K562 (cell line): ENCODE results near the gene TMEM100. TPM values are rescaled to one million over a fixed set of nuclear protein-coding genes. Genes with fewer than 3 reads are reported as not detected.
A peak's percentile ranks its signal among the peaks of the same experiment; 100 is the strongest.

Experiments used
- ATAC-seq: fragments of 200-7000 bp; cut with Tn5 transposase; 3 replicates; pipeline ENCODE4 v1.9.1; 2020; ENCODE audit warnings: moderate library complexity
- BruUV-seq: library from RNA; stranded (reverse); fragments of 400-500 nt; replicated peaks from 2 replicates; lab custom pipeline; 2021; lab: Mats Ljungman, UMichigan
- CTCF ChIA-PET: fragments of 300-600 bp; formaldehyde crosslinking; extraction: SDS; loops from one replicate; lab custom pipeline; 2021; ENCODE audit warnings: low intra/inter-chr PET ratio; lab: Yijun Ruan, JAX
- POLR2A ChIA-PET: fragments of 300-600, 350-650 bp; sonication (Branson Sonifier 250); formaldehyde crosslinking; extraction: SDS; loops from one replicate; lab custom pipeline; 2021; ENCODE audit warnings: antibody characterized with exemption, inconsistent platforms; lab: Yijun Ruan, JAX
- DNase-seq, 4 experiments: peaks; one replicate each; pipeline versions ENCODE4 v3.0.0 to v3.0.0-alpha.2; 2011 to 2018; ENCODE audit warnings: low spot score in 3 of 4, mixed read lengths in 3 of 4; ENCODE audit errors: extremely low read depth in 1 of 4
- FAIRE-seq: peaks from 2 replicates; lab custom pipeline; 2011; peaks lifted over from hg19 to GRCh38; lab: Jason Lieb, UNC
- H2AFZ ChIP-seq: 2 replicates; pipeline ENCODE4 v1.6.0; 2011; ENCODE audit warnings: low read depth, low read length, control low read depth, inconsistent platforms
- H3K27ac ChIP-seq: fragments of 200-600 bp; 3 replicates; pipeline ENCODE4 v1.8.0; 2011; ENCODE audit warnings: low read depth, mild to moderate bottlenecking, control low read depth, inconsistent platforms, low read length, moderate library complexity, mixed read lengths; ENCODE audit errors: extremely low read depth
- H3K27me3 ChIP-seq, 2 experiments: fragments of 300-600 bp in 1 of 2; 2 replicates in 1 of 2; 3 replicates in 1 of 2; pipeline versions ENCODE4 v1.6.0 to v1.8.0; 2011; ENCODE audit warnings: inconsistent platforms in 2 of 2, low read length in 2 of 2, mild to moderate bottlenecking in 1 of 2, mixed read lengths in 1 of 2, moderate library complexity in 1 of 2; ENCODE audit not compliant: control insufficient read depth in 2 of 2, insufficient read depth in 2 of 2
- H3K36me3 ChIP-seq: fragments of 300-600 bp; 3 replicates; pipeline ENCODE4 v1.8.0; 2011; ENCODE audit warnings: mild to moderate bottlenecking, low read length, inconsistent platforms; ENCODE audit not compliant: control insufficient read depth, insufficient read depth
- H3K4me1 ChIP-seq, 2 experiments: fragments of 200-600 bp in 1 of 2; replicated peaks in 1 of 2; 2 replicates in 1 of 2; 3 replicates in 1 of 2; pipeline versions ENCODE4 v1.5.1 to v1.8.0; 2011; ENCODE audit warnings: inconsistent platforms in 2 of 2, low read length in 2 of 2, mild to moderate bottlenecking in 1 of 2, mixed read lengths in 1 of 2, moderate library complexity in 1 of 2; ENCODE audit not compliant: control insufficient read depth in 2 of 2, insufficient read depth in 2 of 2
- H3K4me2 ChIP-seq: 2 replicates; pipeline ENCODE4 v1.6.1; 2011; ENCODE audit warnings: low read length, control low read depth, inconsistent platforms, mixed read lengths; ENCODE audit not compliant: insufficient read depth
- H3K4me3 ChIP-seq: fragments of 200-600 bp; sonication (generic), shearing (Covaris generic); 2 replicates; pipeline ENCODE4 v1.5.1; 2016; ENCODE audit warnings: control low read depth, inconsistent platforms
- H3K79me2 ChIP-seq: fragments of 200-600 bp; 3 replicates; pipeline ENCODE4 v1.8.0; 2011; ENCODE audit warnings: low read length, inconsistent platforms; ENCODE audit not compliant: control insufficient read depth, insufficient read depth
- H3K9ac ChIP-seq, 2 experiments: 2 replicates each; pipeline versions ENCODE4 v1.6.0 to v1.6.1; 2011; ENCODE audit warnings: low read depth in 2 of 2, low read length in 2 of 2, control low read depth in 1 of 2, inconsistent platforms in 1 of 2, mild to moderate bottlenecking in 1 of 2, mixed read lengths in 1 of 2; ENCODE audit not compliant: insufficient read depth in 1 of 2
- H3K9me1 ChIP-seq: one replicate; pipeline ENCODE4 v1.6.0; 2011; ENCODE audit warnings: inconsistent platforms, mild to moderate bottlenecking, low read length, moderate library complexity; ENCODE audit not compliant: control insufficient read depth, insufficient read depth
- H3K9me3 ChIP-seq: replicated peaks from 2 replicates; pipeline ENCODE4 v1.5.1; 2011; ENCODE audit warnings: low read depth, low read length, inconsistent platforms; ENCODE audit not compliant: control insufficient read depth, insufficient read depth
- H4K20me1 ChIP-seq: replicated peaks from 2 replicates; pipeline ENCODE4 v1.6.1; 2011; ENCODE audit warnings: low read length, inconsistent platforms, mixed read lengths; ENCODE audit not compliant: control insufficient read depth, insufficient read depth
- ATF7 ChIP-seq: fragments of 450-650 bp; IDR thresholded peaks from 2 replicates; pipeline ENCODE4 v1.7.1; 2014; ENCODE audit warnings: mild to moderate bottlenecking, moderate library complexity
- EHMT2 ChIP-seq: fragments of 450-650 bp; IDR thresholded peaks from 2 replicates; pipeline ENCODE4 v1.6.1; 2018; ENCODE audit warnings: antibody characterized with exemption
- EZH2 ChIP-seq: IDR thresholded peaks from 2 replicates; pipeline ENCODE4 v1.6.1; 2012; ENCODE audit warnings: low read depth, mild to moderate bottlenecking, inconsistent platforms, low read length, borderline replicate concordance
- JUND ChIP-seq, 2 experiments: IDR thresholded peaks; 2 replicates in 1 of 2; 3 replicates in 1 of 2; pipeline ENCODE4 v1.6.1; 2011; ENCODE audit warnings: borderline replicate concordance in 2 of 2, low read depth in 2 of 2, low read length in 2 of 2, improper control_type of control experiment in 1 of 2, missing biosample characterization in 1 of 2, missing genetic modification characterization in 1 of 2, missing genetic modification reagents in 1 of 2
- RCOR1 ChIP-seq, 2 experiments: IDR thresholded peaks; 2 replicates each; pipeline ENCODE4 v1.6.1; 2012; ENCODE audit warnings: low read depth in 2 of 2, low read length in 2 of 2, borderline replicate concordance in 1 of 2, improper control_type of control experiment in 1 of 2
- SNIP1 ChIP-seq: fragments of 450-650 bp; IDR thresholded peaks from 2 replicates; pipeline ENCODE4 v1.7.1; 2017; ENCODE audit warnings: low read depth, mild to moderate bottlenecking
- SREBF1 ChIP-seq: fragments of 150-350 bp; IDR thresholded peaks from 2 replicates; pipeline ENCODE4 v1.6.1; 2014; ENCODE audit warnings: antibody characterized with exemption, low read depth, low read length, borderline replicate concordance
- TRIM24 ChIP-seq, 2 experiments: fragments of 450-650 bp; IDR thresholded peaks; 2 replicates each; pipeline ENCODE4 v1.6.1; 2016
- TRIM28 ChIP-seq: fragments of 450-650 bp; IDR thresholded peaks from 2 replicates; pipeline ENCODE4 v1.6.1; 2017
- ZFP30 ChIP-seq: fragments of 250-450 bp; sonication (Bioruptor Pico); IDR thresholded peaks from 2 replicates; pipeline ENCODE4 v1.8.0; 2022; ENCODE audit warnings: moderate library complexity, mild to moderate bottlenecking, inconsistent platforms, borderline replicate concordance
- ZKSCAN1 ChIP-seq: fragments of 150-350 bp; IDR thresholded peaks from 2 replicates; pipeline ENCODE4 v1.6.1; 2016; ENCODE audit warnings: low read depth, low read length
- ZNF217 ChIP-seq: sonication (generic); formaldehyde crosslinking; IDR thresholded peaks from 2 replicates; pipeline ENCODE4 v1.8.0; 2022; ENCODE audit warnings: mild to moderate bottlenecking, missing genetic modification reagents
- ZNF239 ChIP-seq: fragments of 250-450 bp; sonication (Bioruptor Pico); IDR thresholded peaks from 2 replicates; pipeline ENCODE4 v1.4.0; 2020; ENCODE audit warnings: mild to moderate bottlenecking
- ZNF41 ChIP-seq: fragments of 250-450 bp; sonication (Bioruptor Pico); conservative IDR thresholded peaks from 2 replicates; pipeline ENCODE4 v1.4.0; 2020; ENCODE audit warnings: mild to moderate bottlenecking
- ZNF589 ChIP-seq: fragments of 200-800 bp; sonication (Bioruptor generic); IDR thresholded peaks from 2 replicates; pipeline ENCODE4 v1.6.1; 2016; ENCODE audit warnings: low read depth, missing genetic modification characterization, missing compliant biosample characterization
- ZNF699 ChIP-seq: fragments of 250-450 bp; sonication (Bioruptor Pico); IDR thresholded peaks from 2 replicates; pipeline ENCODE4 v1.8.0; 2021; ENCODE audit warnings: mild to moderate bottlenecking, moderate library complexity; ENCODE audit not compliant: insufficient replicate concordance
- WGBS: fragments of 100-300 bp; shearing (Covaris generic); methylation state at CpG from one replicate; pipeline ENCODE4 v1.1.6; 2016; ENCODE audit warnings: low coverage, mixed read lengths; ENCODE audit not compliant: insufficient coverage; ENCODE audit errors: missing lambda C conversion rate; 5-methylcytosine and 5-hydroxymethylcytosine counted together
- in situ Hi-C: fragments of 300-500 bp; cut with MboI; formaldehyde crosslinking; loops from 4 replicates; pipeline ENCODE4 v1.15.0; 2018; ENCODE audit warnings: inconsistent platforms, mixed read lengths
- intact Hi-C: fragments of 100-400 bp; cut with micrococcal nuclease; formaldehyde crosslinking; loops from 2 replicates; pipeline ENCODE4 v1.14.2; 2022
- polyA plus RNA-seq, 8 experiments: library from polyadenylated mRNA; depleted of rRNA in 4 of 8; stranded (reverse) in 5 of 8; unstranded in 3 of 8; fragments of >200 nt; fragmentation: Nextera tagmentation in 2 of 8; fragmentation: Illumina TruSeq in 1 of 8; extraction: Ambion mirVana in 2 of 8; extraction: Trizol in 1 of 8; gene quantifications; 2 replicates each; pipeline versions ENCODE4 v1.2.1 to v1.2.3, GENCODE V29; 2011 to 2014; ENCODE audit warnings: inconsistent platforms in 1 of 8, missing spikeins in 1 of 8
- total RNA-seq, 7 experiments: library from RNA; depleted of rRNA in 6 of 7; stranded (reverse); fragments of >200 nt in 6 of 7; fragmentation: Illumina TruSeq in 2 of 7; extraction: Trizol in 2 of 7; gene quantifications; 2 replicates each; pipeline versions ENCODE4 v1.2.1 to v1.2.3, GENCODE V29; 2011 to 2021; ENCODE audit warnings: low replicate concordance in 1 of 7
- TF ChIP-seq, protein P1 (sequence below): fragments of 450-650 bp; formaldehyde crosslinking; IDR thresholded peaks from 2 replicates; pipeline ENCODE4 v1.4.0; 2022; ENCODE audit warnings: missing genetic modification characterization
- TF ChIP-seq, protein P2 (sequence below): fragments of 450-650 bp; formaldehyde crosslinking; IDR thresholded peaks from 2 replicates; pipeline ENCODE4 v1.4.0; 2022; ENCODE audit warnings: mild to moderate bottlenecking, moderate library complexity
- TF ChIP-seq, protein P3 (sequence below): fragments of 450-650 bp; formaldehyde crosslinking; IDR thresholded peaks from 2 replicates; pipeline ENCODE4 v1.4.0; 2020; ENCODE audit warnings: mild to moderate bottlenecking, moderate library complexity

The TMEM100 gene
- total and polyA plus RNA-seq, 9 of the 15 experiments (the other 6 are each of a cell fraction or from before 2014, with no cell fraction given): 0.12 to 0.50 (median 0.19) TPM

DNA sequence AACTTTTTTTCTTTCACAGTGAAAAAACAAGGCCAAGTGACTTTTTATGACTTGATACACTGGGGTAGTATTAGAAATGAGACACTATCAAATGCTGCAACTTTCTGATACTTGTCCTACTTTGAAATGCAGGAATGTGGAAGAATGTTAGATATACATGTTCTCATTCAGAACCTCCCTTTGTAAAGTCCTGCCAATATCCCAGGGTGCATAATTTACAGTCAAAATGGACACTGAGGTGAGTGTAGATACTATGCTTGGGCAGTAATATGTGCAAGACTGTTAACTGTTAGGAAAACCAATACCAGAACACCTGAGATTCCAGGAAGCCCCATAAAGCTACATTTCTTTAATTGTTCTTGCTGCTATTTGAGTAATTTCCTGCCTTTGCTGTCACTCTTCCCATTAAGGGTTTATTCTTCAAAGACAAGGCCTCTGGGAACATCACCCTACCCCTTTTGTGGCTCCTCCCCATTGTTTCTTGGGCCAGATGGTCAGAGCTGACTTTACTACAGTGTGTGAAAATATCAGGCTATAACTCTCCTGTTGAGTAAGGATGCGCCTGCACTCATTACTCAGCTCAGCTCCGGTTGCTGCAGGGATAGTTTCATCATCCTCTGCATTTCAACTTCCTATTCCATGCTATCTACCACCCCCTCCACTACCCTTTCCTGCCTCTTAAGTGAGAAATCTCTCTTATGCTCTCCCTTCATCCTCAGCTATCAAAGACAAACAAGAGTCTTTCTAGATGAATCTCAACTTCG is 48.7 kb downstream of the TMEM100 start:
- Histone ChIP-seq H3K4me1 (peaks cover 0 to 5% of the 10 kb centered on the region in 2 experiments; a peak in 1 of 5 replicates), H3K9me1 (no peaks in the 10 kb centered on the region), H3K9ac (no peak overlapping the region), H3K79me2 (no peaks in the 10 kb centered on the region), H3K4me2 (no peak overlapping the region), H2AFZ (no peak overlapping the region), H3K27me3 (no peaks in the 10 kb centered on the region), H3K36me3 (no peaks in the 10 kb centered on the region), H3K27ac (no peak overlapping the region), H3K9me3 (no peaks in the 10 kb centered on the region), H3K4me3 (no peak overlapping the region), H4K20me1 (no peaks in the 10 kb centered on the region)
- intact Hi-C loops (no loop called here), in situ Hi-C loops (no loop called here)
- 3% methylated on average over 3 of the region's 3 CpGs for WGBS
- no TSS peak for BruUV-seq
- no peak for FAIRE-seq
- peak; percentile 68 for ATAC-seq
- ChIA-PET CTCF (no interaction called here), POLR2A (interaction anchor here (0.6 kb wide), 1 partner anchor 85 kb away, joined by 3 read pairs; no protein-coding TSS in a partner anchor)
- no peak for DNase-seq
- TF ChIP-seq ZFP30 (CRISPR knock-in tag) (no peak), TRIM24 (IDR thresholded peaks at IDR 0.05) (peak; percentile 37 to 79; a peak in 2 of 4 replicates), ATF7 (peak; percentile 17; the same call in 1 of the 2 replicates), JUND (IDR thresholded peaks at IDR 0.05; ENCODE audit: borderline replicate concordance, low read depth, low read length) (peak; percentile 46; the same call in 1 of the 2 replicates), JUND (tag; IDR thresholded peaks at IDR 0.05; ENCODE audit: borderline replicate concordance, low read depth, low read length) (no peak), ZNF699 (CRISPR knock-in tag) (no peak), SREBF1 (no peak), ZNF217 (CRISPR knock-in tag) (no peak), SNIP1 (no peak), RCOR1 (IDR thresholded peaks at IDR 0.05; ENCODE audit: borderline replicate concordance in 1 of 2, low read depth in 2 of 2, low read length in 2 of 2) (peak in 1 of 2 experiments; percentile 51; a peak in 1 of 4 replicates), TRIM28 (no peak), EZH2 (no peak), ZKSCAN1 (no peak), ZNF41 (CRISPR knock-in tag) (no peak), ZNF589 (CRISPR knock-in tag) (peak; percentile 31; the same call in 1 of the 2 replicates), ZNF239 (CRISPR knock-in tag) (no peak), EHMT2 (no peak)
- TF ChIP-seq, protein P1, sequence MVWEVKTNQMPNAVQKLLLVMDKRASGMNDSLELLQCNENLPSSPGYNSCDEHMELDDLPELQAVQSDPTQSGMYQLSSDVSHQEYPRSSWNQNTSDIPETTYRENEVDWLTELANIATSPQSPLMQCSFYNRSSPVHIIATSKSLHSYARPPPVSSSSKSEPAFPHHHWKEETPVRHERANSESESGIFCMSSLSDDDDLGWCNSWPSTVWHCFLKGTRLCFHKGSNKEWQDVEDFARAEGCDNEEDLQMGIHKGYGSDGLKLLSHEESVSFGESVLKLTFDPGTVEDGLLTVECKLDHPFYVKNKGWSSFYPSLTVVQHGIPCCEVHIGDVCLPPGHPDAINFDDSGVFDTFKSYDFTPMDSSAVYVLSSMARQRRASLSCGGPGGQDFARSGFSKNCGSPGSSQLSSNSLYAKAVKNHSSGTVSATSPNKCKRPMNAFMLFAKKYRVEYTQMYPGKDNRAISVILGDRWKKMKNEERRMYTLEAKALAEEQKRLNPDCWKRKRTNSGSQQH: no peak
- TF ChIP-seq, protein P2, sequence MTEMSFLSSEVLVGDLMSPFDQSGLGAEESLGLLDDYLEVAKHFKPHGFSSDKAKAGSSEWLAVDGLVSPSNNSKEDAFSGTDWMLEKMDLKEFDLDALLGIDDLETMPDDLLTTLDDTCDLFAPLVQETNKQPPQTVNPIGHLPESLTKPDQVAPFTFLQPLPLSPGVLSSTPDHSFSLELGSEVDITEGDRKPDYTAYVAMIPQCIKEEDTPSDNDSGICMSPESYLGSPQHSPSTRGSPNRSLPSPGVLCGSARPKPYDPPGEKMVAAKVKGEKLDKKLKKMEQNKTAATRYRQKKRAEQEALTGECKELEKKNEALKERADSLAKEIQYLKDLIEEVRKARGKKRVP (CRISPR knock-in tag): 0 out of 2 replicates have a peak, but pooled peaks have one; percentile 29
- TF ChIP-seq, protein P3, sequence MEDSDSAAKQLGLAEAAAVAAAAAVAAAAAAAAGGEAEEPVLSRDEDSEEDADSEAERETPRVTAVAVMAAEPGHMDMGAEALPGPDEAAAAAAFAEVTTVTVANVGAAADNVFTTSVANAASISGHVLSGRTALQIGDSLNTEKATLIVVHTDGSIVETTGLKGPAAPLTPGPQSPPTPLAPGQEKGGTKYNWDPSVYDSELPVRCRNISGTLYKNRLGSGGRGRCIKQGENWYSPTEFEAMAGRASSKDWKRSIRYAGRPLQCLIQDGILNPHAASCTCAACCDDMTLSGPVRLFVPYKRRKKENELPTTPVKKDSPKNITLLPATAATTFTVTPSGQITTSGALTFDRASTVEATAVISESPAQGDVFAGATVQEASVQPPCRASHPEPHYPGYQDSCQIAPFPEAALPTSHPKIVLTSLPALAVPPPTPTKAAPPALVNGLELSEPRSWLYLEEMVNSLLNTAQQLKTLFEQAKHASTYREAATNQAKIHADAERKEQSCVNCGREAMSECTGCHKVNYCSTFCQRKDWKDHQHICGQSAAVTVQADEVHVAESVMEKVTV (CRISPR knock-in tag): no peak
